CD4-positive, alpha-beta T cell (primary cell): ENCODE results near the gene MIPOL1. TPM values are rescaled to one million over a fixed set of nuclear protein-coding genes. Genes with fewer than 3 reads are reported as not detected.
"Not testable (repeated sequence)": the region's sequence is repeated elsewhere in the genome, so short reads cannot be mapped to it uniquely, and the experiment has no call there.

Experiments used
- ATAC-seq: fragments of 200-7000 bp; cut with Tn5 transposase; one replicate; pipeline ENCODE4 v1.10.0; 2022; ENCODE audit warnings: mild to moderate bottlenecking; ENCODE audit not compliant: poor library complexity
- CTCF ChIA-PET: fragments of 350-600 bp; sonication (Branson Sonifier 250); formaldehyde crosslinking; loops from one replicate; lab custom pipeline; 2021; ENCODE audit warnings: antibody characterized with exemption, inconsistent platforms; lab: Charles Lee
- POLR2A ChIA-PET: fragments of 350-600 bp; sonication (Branson Sonifier 250); formaldehyde crosslinking; loops from one replicate; lab custom pipeline; 2021; ENCODE audit warnings: antibody characterized with exemption, inconsistent platforms; lab: Charles Lee
- DNase-seq, 14 experiments: peaks; one replicate each; pipeline ENCODE4 v3.0.0-alpha.2; 2013 to 2020; ENCODE audit warnings: mixed read lengths in 2 of 14
- H3K27ac ChIP-seq, 2 donors: one replicate each; pipeline versions ENCODE4 v1.5.1 to v1.7.0; 2013; ENCODE audit warnings: low read length in 2 of 2, low read depth in 1 of 2, mild to moderate bottlenecking in 1 of 2
- H3K27me3 ChIP-seq, 2 experiments: 1 replicate in 1 of 2; 2 replicates in 1 of 2; pipeline versions ENCODE4 v1.6.1 to v1.7.0; 2013; ENCODE audit warnings: low read length in 2 of 2, control low read depth in 1 of 2, mild to moderate bottlenecking in 1 of 2, moderate library complexity in 1 of 2; ENCODE audit not compliant: insufficient read depth in 2 of 2, control insufficient read depth in 1 of 2
- H3K36me3 ChIP-seq: one replicate; pipeline ENCODE4 v1.6.1; 2013; ENCODE audit warnings: low read length, control low read depth; ENCODE audit not compliant: insufficient read depth
- H3K4me1 ChIP-seq: one replicate; pipeline ENCODE4 v1.6.1; 2013; ENCODE audit warnings: low read length, control low read depth; ENCODE audit not compliant: insufficient read depth
- H3K4me3 ChIP-seq: one replicate; pipeline ENCODE4 v1.5.1; 2013; ENCODE audit warnings: mild to moderate bottlenecking, low read length, moderate library complexity
- H3K9me3 ChIP-seq, 2 experiments: 1 replicate in 1 of 2; 2 replicates in 1 of 2; pipeline versions ENCODE4 v1.6.1 to v1.7.0; 2013; ENCODE audit warnings: low read length in 2 of 2, mild to moderate bottlenecking in 2 of 2, control low read depth in 1 of 2, moderate library complexity in 1 of 2; ENCODE audit not compliant: control insufficient read depth in 1 of 2, insufficient read depth in 1 of 2
- H3K27ac Mint-ChIP-seq: one replicate; pipeline ENCODE4 v1.8.0; 2020; ENCODE audit warnings: mixed read lengths
- H3K27me3 Mint-ChIP-seq: one replicate; pipeline ENCODE4 v1.8.0; 2021; ENCODE audit warnings: mixed read lengths
- H3K36me3 Mint-ChIP-seq: one replicate; pipeline ENCODE4 v1.8.0; 2021; ENCODE audit warnings: low read depth, mixed read lengths
- H3K4me1 Mint-ChIP-seq: one replicate; pipeline ENCODE4 v1.8.0; 2021; ENCODE audit warnings: low read depth, mixed read lengths
- H3K4me3 Mint-ChIP-seq: one replicate; pipeline ENCODE4 v1.8.0; 2020; ENCODE audit warnings: mild to moderate bottlenecking, mixed read lengths
- H3K9me3 Mint-ChIP-seq: one replicate; pipeline ENCODE4 v1.8.0; 2020; ENCODE audit warnings: mixed read lengths
- intact Hi-C, 2 experiments: fragments of 100-400 bp; cut with DNase I in 1 of 2; cut with micrococcal nuclease in 1 of 2; formaldehyde crosslinking; loops; one replicate each; pipeline versions ENCODE4 v1.15.1 to v1.9.0; 2023 to 2025; cut with DNase I, micrococcal nuclease
- total RNA-seq, 174 experiments: library from RNA in 2 of 174; stranded (reverse) in 2 of 174; gene quantifications; one replicate each; pipeline ENCODE4 v1.2.3 and lab custom pipeline; 2021 to 2026
- TF ChIP-seq, protein P1 (sequence below): fragments of 200-600 bp; IDR thresholded peaks from one replicate; pipeline ENCODE4 v1.8.0; 2022; ENCODE audit warnings: antibody characterized with exemption, mild to moderate bottlenecking

MIPOL1 gene
- total RNA-seq, 2 experiments from 2014 or later, result 0.30 TPM; not detected in 1

GRCh38 chr14:37551119-37551518 lies 353.4 kb downstream of the MIPOL1 start:
- H3K9me3 Mint-ChIP-seq, result peaks cover 2% of the 10 kb centered on the region
- DNase-seq, result no peak
- H3K9me3 ChIP-seq, result peaks cover 0 to under 1% of the 10 kb centered on the region in 2 experiments
- H3K27me3 ChIP-seq, result no peaks in the 10 kb centered on the region
- no peak overlapping the region for H3K4me3 Mint-ChIP-seq
- ChIA-PET CTCF (no interaction called here), POLR2A (no interaction called here)
- no peak overlapping the region for H3K27ac Mint-ChIP-seq
- H3K27ac ChIP-seq, result no peak overlapping the region
- no peaks in the 10 kb centered on the region for H3K4me1 ChIP-seq
- no peaks in the 10 kb centered on the region for H3K36me3 Mint-ChIP-seq
- H3K4me3 ChIP-seq, result no peak overlapping the region
- H3K4me1 Mint-ChIP-seq, result no peaks in the 10 kb centered on the region
- TF ChIP-seq, protein P1, sequence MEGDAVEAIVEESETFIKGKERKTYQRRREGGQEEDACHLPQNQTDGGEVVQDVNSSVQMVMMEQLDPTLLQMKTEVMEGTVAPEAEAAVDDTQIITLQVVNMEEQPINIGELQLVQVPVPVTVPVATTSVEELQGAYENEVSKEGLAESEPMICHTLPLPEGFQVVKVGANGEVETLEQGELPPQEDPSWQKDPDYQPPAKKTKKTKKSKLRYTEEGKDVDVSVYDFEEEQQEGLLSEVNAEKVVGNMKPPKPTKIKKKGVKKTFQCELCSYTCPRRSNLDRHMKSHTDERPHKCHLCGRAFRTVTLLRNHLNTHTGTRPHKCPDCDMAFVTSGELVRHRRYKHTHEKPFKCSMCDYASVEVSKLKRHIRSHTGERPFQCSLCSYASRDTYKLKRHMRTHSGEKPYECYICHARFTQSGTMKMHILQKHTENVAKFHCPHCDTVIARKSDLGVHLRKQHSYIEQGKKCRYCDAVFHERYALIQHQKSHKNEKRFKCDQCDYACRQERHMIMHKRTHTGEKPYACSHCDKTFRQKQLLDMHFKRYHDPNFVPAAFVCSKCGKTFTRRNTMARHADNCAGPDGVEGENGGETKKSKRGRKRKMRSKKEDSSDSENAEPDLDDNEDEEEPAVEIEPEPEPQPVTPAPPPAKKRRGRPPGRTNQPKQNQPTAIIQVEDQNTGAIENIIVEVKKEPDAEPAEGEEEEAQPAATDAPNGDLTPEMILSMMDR, result no peak
- ATAC-seq, result no peak
- intact Hi-C loops, result no loop called here
- no peaks in the 10 kb centered on the region for H3K27me3 Mint-ChIP-seq
- no peaks in the 10 kb centered on the region for H3K36me3 ChIP-seq

GRCh38 chr14:37553935-37554550 lies 356.3 kb downstream of the MIPOL1 start:
- H3K27ac Mint-ChIP-seq, result no peak overlapping the region
- DNase-seq, result no peak
- H3K4me1 Mint-ChIP-seq, result no peaks in the 10 kb centered on the region
- CTCF ChIA-PET, result no interaction called here
- Histone ChIP-seq H3K9me3 (peaks cover 2 to 3% of the 10 kb centered on the region in 2 experiments), H3K4me1 (no peaks in the 10 kb centered on the region), H3K36me3 (no peaks in the 10 kb centered on the region), H3K27me3 (no peaks in the 10 kb centered on the region), H3K27ac (no peak overlapping the region), H3K4me3 (no peak overlapping the region)
- no peaks in the 10 kb centered on the region for H3K27me3 Mint-ChIP-seq
- no peak for ATAC-seq
- no peaks in the 10 kb centered on the region for H3K36me3 Mint-ChIP-seq
- TF ChIP-seq, protein P1, result no peak
- peaks cover 7% of the 10 kb centered on the region for H3K9me3 Mint-ChIP-seq
- intact Hi-C loops, result no loop called here
- no peak overlapping the region for H3K4me3 Mint-ChIP-seq
- POLR2A ChIA-PET, result no interaction called here

GRCh38 chr14:37555596-37555995 lies 357.9 kb downstream of the MIPOL1 start:
- CTCF ChIA-PET, ATAC-seq, H3K9me3 Mint-ChIP-seq, POLR2A ChIA-PET, H3K4me1 Mint-ChIP-seq, H3K27me3 ChIP-seq, H3K27ac ChIP-seq, H3K27ac Mint-ChIP-seq, H3K27me3 Mint-ChIP-seq, DNase-seq, H3K4me3 Mint-ChIP-seq, H3K36me3 ChIP-seq, H3K4me3 ChIP-seq, H3K9me3 ChIP-seq, H3K36me3 Mint-ChIP-seq, H3K4me1 ChIP-seq, intact Hi-C loops: not testable (repeated sequence)

DNA sequence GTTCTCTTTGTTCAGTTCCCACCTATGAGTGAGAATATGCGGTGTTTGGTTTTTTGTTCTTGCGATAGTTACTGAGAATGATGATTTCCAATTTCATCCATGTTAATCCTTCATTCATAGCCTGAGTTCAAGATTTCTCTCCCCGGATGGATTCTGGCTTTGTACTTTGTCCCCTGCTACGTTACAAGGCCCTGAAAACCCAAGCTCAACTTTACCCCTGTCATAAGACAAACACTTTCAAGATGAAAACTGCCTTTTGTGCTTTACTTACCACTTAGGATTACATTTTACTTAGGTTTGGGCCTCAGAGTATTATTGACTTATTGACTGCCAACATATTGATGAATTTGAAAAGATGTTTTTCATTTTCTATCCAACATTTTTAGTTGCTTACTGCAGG lies 361.0 kb downstream of the MIPOL1 start:
- Histone ChIP-seq H3K27ac (no peak overlapping the region), H3K4me3 (no peak overlapping the region), H3K4me1 (no peaks in the 10 kb centered on the region), H3K36me3 (no peaks in the 10 kb centered on the region), H3K27me3 (no peaks in the 10 kb centered on the region), H3K9me3 (peaks cover 3 to 6% of the 10 kb centered on the region in 2 experiments)
- Mint-ChIP-seq H3K9me3 (peaks cover 7% of the 10 kb centered on the region), H3K4me3 (no peak overlapping the region), H3K27me3 (no peaks in the 10 kb centered on the region), H3K4me1 (no peaks in the 10 kb centered on the region), H3K36me3 (no peaks in the 10 kb centered on the region), H3K27ac (no peak overlapping the region)
- ATAC-seq, result no peak
- no peak for DNase-seq
- TF ChIP-seq, protein P1, result no peak
- intact Hi-C loops, result no loop called here
- ChIA-PET POLR2A (no interaction called here), CTCF (no interaction called here)
